Activated gamma-delta T cell treated with Interleukin-2 at 50 U/mL for 16 hours (primary cell): Measurements from ENCODE around the gene OMD.

Experiments used
- DNase-seq: peaks from one replicate; pipeline ENCODE4 v3.0.0-alpha.2; 2020

The OMD gene

GRCh38 chr9:92408747-92409478, 15.4 kb downstream of the OMD start:
- no peak for DNase-seq

- DNase-seq = no peak
These were observed 16.5 kb downstream of the OMD start for GRCh38 chr9:92407818-92408217.

DNA sequence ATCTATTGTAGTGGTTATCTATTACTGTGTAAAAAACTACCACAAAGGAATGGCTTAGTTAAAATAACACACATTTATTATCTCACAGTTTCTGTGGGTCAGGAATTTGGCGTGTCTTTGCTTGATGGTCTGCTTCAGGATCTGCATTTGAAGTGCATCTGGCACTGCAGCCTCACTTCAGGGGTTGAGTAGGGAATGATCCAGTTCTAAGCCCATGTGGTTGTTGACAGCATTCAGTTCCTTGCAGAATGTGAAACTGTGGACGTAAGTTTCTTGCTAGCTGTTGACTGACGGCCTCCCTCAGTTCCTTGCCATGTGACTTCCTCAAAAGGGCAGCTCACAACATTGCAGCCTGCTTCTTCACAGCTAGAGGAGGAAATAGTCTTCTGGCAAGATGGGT, 17.8 kb downstream of the OMD start:
- DNase-seq = peak; percentile 34

- DNase-seq = no peak
These were observed 18.5 kb downstream of the OMD start for GRCh38 chr9:92405818-92406217.

GRCh38 chr9:92404042-92404836, 20.0 kb downstream of the OMD start, which contains the start of gene OGN:
Gene OGN, minus strand, starts transcription at chr9:92404578. Its CDS starts 1,171 bp downstream, at chr9:92403407.
- no peak for DNase-seq

DNA sequence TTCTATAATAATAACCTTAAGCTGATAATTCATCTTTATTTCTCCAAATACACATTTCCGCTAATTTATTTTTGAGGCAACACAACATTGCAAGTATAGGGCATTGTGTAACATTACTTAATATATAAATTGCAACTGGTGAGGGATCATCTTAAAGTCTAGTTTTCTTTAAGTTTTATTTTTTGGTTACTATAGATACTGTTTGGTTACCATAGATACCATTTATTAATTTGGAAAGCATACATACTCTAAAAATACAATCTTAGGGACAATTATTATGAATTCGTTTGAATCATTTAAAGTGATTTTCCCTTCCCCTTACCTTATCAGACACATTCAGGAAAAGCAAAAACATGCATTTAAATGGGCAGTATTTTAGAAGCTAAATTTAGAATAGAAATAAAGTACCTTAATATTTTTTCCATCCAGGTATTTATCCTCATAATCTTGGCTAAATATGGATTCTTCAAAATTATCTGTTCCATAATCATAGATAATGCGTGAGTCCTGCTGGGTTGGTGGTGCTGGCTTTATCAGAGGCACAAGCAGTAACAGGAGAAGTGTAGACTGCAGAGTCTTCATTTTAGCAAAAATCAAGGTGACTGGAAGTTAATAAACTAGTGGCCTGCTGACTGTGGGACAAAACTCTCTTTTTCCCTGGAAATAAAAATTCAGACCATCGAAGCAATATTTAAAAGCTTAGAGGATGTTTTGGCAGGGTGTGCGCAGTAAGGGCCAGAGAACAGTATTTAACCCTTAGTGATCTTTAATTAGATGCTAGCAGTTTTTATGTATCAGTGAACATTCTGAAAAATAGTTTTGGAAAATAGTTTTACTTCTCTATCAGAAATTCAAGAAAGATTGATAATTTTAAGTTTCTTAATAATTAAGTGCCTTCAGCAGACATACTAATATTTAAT, 21.2 kb downstream of the OMD start:
- no peak for DNase-seq

DNA sequence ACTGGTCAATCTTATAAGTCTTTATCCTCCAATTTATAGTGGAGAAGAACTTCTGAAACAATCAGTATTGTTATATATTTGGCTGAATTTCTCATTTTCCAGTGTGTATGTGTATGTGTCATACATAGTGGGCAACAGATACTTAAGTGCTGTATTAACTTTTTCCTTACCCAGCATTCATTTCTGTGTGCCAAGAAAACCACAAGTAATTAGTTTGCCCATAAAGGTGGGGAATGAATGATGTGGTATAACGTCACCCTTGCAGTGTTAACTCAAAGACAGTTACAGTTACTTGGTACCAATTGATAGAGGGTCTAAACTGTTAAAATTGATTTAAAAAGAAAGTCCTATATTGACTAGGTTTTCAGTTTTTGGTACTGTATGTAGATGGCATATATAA, 21.9 kb downstream of the OMD start:
- DNase-seq = no peak

GRCh38 chr9:92397853-92398252, 26.4 kb downstream of the OMD start:
- no peak for DNase-seq

DNA sequence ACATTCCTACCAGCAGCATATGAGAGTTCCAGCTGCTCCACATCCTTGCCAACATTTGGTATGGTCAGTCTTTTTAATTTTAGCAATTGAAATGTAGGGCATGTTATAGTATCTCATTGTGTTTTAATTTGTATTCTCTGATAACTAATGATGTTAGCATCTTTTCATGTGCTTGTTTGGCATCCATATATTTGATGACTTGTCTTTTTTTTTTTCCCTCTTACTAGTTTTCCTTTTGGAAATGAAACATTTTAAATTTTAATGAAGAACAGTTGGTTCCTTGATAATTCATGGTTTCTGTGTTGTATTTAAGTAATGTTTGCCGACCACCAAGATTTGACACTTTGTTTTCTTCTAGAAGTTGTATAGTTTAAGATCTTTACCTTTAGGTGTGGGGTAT, 28.7 kb downstream of the OMD start:
- DNase-seq = no peak

GRCh38 chr9:92393686-92394085, 30.6 kb downstream of the OMD start:
- no peak for DNase-seq

DNA sequence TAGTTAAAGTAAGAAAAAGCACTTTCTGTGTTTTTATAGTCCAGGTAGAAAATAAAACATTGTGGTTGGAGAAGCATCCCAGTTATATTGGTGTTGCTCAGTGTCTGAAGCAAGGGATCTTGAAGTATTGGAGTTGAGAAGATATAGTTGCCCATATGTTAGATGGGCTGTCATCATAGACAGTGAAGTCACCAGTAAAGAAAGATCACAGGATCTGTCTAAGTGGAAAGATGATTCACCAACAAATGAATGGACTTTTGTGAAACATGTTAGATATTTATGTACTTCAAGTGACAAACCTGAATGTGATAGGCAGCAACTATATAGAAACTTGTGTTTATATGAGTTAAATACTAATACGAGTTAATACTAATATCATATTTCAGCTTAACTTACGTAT, 31.6 kb downstream of the OMD start:
- DNase-seq = no peak

GRCh38 chr9:92385953-92386352, 38.3 kb downstream of the OMD start:
- DNase-seq = no peak

- no peak for DNase-seq
These were observed 38.8 kb downstream of the OMD start for GRCh38 chr9:92385477-92385876.

GRCh38 chr9:92385001-92385400, 39.3 kb downstream of the OMD start:
- DNase-seq = no peak

DNA sequence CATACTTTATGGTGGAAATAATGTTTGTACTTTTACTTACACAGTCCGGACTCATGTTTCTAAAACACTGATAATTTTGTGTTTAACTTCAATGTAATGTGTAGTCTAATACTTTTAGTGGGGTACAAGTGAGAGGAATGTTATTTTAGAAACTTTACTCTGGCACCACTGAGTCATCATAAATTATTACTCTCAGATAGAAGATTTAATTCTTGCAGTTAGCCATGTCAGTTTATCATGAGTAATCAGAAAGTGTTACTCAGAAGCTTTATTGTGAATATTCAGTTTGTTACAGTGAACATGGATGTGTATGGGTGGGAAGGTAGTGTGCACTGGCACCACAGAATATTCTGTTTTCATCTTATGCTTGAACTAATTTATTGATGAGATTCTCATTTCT, 39.9 kb downstream of the OMD start:
- DNase-seq = no peak

DNA sequence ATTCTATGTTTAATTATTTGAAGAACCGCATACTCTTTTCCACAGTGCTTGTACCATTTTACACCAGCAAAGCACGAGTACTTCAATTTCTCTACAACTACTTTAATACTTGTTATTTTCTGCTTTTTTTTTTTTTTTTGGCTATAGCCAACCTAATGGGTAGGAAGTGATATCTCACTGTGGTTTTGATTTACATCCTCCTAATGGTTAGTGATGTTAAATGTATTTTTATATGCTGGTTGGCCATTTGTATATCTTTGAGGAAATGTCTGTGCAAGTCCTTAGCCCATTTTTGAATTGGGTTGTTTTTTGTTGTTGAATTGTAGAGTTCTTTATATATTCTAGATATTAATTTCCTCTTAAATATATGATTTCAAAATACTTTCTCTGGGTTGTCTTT, 42.5 kb downstream of the OMD start:
- DNase-seq = no peak

GRCh38 chr9:92380603-92381002, 43.7 kb downstream of the OMD start:
- no peak for DNase-seq

DNA sequence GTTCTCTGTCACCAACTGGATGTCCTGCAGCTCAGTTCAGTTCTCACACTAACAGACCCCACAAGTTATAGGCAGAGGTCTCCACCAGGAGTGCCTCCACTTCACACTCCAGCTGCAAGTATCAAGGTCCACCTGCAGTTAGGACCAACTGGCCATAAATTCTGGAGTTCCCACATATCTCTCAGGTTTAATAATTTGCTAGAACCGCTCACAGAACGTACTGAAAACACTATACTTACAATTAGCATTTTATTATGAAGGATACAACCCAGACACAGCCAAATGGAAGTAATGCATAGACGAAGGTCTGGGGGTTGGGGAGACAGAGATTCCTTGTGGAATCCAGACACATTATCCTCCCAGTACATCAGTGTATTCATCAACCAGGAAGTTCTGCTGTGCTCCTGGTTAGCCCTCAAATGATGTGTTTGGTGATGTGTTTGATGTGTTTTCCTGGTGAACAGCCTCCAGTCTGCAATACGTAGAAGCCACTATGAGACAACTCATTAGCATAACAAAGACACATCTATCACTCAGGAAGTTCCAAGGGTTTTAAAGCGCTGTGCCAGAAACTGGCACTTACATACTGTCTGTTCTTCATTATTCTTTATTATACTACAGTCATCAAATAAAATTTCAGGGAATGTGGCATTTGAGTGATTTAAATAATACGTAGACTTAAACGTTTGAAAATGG, 45.3 kb downstream of the OMD start:
- DNase-seq = no peak

DNA sequence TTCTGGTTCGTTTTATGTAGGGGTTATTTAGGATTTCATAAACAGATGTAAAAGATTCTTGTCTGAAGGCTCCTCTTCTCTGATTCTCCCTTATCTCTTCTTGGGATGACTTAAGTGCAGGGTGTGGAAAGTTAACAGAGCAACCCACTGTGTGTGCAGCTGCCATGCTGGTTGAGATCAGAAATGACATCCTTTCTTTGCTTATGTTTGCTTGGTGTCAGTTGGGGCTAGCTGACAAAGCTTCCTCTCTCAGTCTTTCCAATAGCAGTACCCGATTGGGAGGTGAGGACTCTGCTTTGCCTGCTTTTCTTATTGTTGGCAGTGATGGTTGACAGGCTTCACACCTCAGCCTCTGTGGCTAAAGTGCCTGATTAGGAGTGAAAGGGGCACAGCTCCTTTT, 46.4 kb downstream of the OMD start:
- no peak for DNase-seq

DNA sequence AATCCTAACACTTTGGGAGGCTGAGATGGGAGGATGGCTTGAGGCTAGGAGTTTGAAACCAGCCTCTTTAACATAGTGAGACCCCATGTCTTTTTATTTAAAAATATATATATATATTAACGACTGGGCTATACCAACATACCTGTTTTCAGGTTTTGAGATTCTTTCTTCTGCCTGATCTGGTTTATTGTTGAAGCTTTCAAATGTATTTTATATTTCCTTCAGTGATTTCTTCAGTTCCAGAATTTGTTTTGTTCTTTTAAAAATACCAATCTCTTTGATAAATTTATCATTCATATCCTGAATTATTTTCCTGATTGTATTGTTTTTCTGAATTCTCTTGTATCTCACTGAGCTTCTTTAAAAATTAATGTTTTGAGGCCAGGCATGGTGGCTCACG, 51.1 kb downstream of the OMD start:
- DNase-seq = no peak

GRCh38 chr9:92369075-92369474, 55.2 kb downstream of the OMD start:
- no peak for DNase-seq
